NCI-H524 treated with DMSO at 0.1 percent for 48 hours (cell line): ENCODE results near the gene LYPD4.

Source experiments
- DNase-seq: peaks from one replicate; lab custom pipeline; 2025; lab: John Stamatoyannopoulos, UW

LYPD4 gene

GRCh38 chr19:41872775-41873647 is 28.5 kb upstream of the LYPD4 start:
- no peak for DNase-seq

GRCh38 chr19:41872384-41872774 is 27.9 kb upstream of the LYPD4 start:
- DNase-seq: no peak

DNA sequence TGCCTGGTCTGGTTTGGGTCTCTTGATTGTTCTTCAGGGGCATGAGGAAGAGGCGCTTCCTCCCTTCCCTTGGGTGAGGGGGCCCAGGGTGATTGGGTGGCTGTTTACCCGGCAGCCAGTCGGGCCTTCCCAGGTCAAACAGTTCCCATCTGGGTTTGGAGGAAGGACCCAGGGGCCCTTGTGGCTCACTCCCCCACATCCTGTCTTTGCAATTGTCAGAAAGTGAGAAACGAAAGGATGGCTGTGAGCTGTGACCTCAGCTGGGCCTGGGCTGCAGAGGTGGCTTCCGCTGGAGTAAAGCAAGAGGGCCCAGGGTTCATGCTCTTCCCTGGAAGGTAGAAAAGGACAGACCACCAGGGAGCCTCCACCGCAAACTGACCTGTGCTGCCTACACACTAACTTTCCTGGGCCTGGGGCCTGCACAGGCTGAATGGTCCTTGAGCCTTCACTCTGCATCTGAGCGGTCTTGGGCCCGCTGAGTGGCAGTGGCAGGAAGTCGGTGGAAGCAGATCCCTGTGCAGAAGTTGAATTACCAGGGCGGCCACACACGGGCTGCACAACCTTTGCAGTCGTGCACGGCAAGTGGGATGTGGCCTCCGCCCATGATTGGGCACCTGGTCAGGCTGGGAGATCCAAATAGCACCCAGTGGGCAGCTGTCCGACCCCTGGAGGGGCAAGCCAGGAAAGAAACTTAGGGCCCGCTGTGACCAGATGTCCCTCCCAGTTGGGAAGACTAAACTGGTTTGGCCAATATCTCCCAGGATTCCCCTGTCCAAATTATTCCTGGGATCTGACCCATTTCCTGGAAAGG is 27.3 kb upstream of the LYPD4 start:
- DNase-seq: no peak

GRCh38 chr19:41870401-41870873 is 26.0 kb upstream of the LYPD4 start:
- no peak for DNase-seq

DNA sequence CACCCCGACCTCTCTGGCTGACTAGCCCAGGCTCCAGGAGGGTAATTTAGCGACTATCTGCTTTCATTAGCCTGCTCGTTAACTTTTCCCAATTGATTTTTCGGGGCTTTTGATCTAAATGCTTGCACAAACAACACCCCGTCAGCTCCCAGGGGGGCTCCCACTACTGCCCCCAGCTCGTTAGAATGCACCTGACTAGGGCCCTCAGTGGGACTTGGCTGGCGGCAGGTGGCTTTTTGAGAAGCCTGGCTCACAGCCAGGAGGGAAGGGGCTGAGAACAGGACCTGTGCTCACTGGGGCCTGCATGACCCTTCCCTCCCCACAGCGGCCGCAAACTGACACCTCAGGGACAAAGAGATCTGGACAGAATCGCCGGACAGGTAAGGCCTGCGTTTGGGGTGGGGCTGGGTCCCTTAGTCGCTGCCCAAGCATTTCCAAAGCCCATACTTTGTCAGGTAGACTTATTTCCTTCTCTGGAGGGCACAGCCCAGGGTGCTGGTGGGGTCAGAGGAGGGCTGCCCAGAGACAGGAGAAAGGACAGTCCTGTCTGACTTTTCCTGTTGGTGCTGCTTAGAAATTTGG is 25.0 kb upstream of the LYPD4 start:
- no peak for DNase-seq

DNA sequence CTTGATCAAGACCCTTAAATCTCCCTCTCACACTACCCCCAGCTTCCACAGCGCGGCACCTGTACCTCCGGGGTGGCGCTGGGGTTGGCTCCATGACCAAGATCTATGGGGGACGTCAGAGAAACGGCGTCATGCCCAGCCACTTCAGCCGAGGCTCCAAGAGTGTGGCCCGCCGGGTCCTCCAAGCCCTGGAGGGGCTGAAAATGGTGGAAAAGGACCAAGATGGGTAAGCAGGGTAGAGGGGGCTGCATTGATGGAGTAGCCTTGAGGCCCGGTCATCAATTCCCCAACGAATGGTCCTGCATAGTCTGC is 24.5 kb upstream of the LYPD4 start:
- no peak for DNase-seq

DNA sequence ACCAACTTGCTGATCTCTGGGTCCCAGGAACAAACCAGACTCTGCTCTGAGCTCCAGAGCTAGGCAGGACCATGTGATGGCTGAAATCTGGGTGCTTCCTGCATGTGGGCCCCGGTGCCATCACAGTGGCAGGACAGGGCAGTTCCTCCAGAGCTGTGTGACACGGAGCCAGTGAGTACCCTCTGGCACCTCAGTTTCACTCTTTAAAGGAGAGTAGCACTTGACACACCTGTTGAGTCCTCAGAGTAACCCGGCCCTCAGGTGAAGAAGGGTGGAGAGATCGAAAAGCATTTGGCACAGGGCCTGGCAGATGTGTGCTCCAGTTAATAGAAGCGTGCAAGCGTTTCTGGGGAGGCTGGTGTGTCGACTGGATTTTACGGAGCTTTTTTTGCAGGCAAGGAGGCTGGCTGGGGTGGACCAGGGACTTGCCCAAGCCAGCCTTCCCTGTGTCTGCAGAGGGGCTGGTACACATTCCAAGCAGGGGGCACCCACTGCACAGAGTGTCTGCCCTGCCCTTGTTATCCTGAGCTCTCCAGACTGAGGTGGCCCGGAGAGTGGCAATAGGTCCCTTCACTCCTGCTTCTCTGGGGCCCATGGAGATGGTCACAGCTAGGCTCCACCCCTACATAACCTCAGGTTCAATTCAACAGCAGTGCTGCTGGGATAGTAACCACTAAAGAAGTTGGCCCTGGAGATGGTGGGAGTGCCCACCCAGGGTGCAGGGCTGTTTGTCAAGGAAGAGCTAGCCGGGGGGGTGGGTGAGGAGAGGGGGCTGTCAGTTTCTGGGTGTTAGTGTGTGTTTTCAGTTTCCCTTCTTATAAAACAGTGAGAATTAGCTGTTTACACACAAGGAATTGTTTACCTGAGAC is 23.9 kb upstream of the LYPD4 start:
- no peak for DNase-seq

DNA sequence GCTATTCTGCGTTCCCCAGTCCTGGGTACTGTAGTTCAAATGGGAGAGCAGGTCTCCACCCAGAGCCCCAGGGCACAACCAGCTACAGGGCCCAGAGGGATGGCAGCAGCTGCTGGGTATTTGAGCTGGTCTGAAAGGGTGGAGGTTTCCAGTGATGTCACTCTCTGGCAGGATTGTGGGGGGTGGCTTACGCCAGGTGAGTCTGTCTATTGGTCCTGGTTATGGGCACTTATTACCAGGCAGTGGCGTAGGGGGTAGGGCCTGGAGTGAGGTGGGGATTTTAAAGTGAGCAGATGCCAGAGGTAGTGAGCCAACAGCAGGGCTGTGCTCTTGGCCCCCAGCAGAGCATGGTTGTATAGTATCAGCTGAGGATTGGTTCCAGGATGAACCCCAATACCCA is 21.8 kb upstream of the LYPD4 start:
- no peak for DNase-seq

DNA sequence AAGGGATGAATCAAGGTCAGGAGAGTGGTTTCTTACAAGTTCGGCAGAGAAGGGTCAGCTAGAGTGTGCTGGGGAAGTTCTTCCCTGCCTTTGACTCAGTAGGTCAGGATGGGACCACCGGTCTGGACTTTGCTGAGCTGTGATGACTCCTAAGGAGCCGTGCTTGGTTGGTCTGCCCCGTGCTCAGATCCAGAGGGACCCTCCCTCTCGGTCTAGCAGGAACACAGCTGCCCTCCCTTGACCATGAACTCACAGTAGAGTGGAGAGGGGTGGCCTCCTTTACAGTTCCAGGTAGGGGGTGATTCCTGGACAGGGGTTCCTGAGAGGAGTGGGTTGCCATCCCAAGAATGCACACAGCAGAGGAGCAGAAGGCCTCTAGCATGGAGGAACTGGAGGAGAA is 19.9 kb upstream of the LYPD4 start:
- no peak for DNase-seq

GRCh38 chr19:41863209-41863931 is 18.9 kb upstream of the LYPD4 start:
- no peak for DNase-seq

GRCh38 chr19:41862445-41862986 is 18.0 kb upstream of the LYPD4 start:
- no peak for DNase-seq

GRCh38 chr19:41861846-41862245 is 17.4 kb upstream of the LYPD4 start:
- DNase-seq: no peak

GRCh38 chr19:41861116-41861768 is 16.8 kb upstream of the LYPD4 start:
- no peak for DNase-seq

- no peak for DNase-seq
Measured at GRCh38 chr19:41860419-41861115, 16.1 kb upstream of the LYPD4 start.

DNA sequence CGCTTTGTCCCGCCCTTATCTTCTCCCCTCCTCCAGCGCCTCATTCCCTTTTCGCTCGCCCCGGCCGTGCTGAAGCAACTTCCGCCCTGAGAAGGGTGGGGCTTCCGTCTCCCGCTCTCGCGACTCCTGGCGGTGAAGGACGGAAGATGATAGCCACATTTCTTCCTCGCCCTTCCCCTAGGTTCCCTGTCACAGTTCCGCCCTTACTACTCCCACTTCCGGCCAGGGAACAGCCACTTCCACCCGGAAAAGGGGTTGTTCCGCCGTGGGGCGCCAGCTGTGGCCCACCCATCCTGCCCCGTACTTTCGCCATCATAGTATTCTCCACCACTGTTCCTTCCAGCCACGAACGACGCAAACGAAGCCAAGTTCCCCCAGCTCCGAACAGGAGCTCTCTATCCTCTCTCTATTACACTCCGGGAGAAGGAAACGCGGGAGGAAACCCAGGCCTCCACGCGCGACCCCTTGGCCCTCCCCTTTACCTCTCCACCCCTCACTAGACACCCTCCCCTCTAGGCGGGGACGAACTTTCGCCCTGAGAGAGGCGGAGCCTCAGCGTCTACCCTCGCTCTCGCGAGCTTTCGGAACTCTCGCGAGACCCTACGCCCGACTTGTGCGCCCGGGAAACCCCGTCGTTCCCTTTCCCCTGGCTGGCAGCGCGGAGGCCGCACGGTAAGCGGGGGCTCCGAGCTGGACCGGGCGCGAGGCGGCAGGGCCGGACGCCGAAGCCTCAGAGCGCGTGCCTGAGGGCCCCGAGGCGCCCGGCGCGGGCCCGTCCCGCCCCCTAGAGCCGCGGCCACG is 15.3 kb upstream of the LYPD4 start, which contains the start of gene RPS19:
RPS19 (plus strand) TSS at position 638 of the 801 bp plus-strand sequence. CDS start 520 bp downstream, outside the sequence.
- DNase-seq: peak; percentile 92

GRCh38 chr19:41859213-41859617 is 14.7 kb upstream of the LYPD4 start:
- no peak for DNase-seq

GRCh38 chr19:41853768-41854167 is 9.3 kb upstream of the LYPD4 start:
- DNase-seq: no peak

GRCh38 chr19:41853344-41853743 is 8.9 kb upstream of the LYPD4 start:
- DNase-seq: no peak

DNA sequence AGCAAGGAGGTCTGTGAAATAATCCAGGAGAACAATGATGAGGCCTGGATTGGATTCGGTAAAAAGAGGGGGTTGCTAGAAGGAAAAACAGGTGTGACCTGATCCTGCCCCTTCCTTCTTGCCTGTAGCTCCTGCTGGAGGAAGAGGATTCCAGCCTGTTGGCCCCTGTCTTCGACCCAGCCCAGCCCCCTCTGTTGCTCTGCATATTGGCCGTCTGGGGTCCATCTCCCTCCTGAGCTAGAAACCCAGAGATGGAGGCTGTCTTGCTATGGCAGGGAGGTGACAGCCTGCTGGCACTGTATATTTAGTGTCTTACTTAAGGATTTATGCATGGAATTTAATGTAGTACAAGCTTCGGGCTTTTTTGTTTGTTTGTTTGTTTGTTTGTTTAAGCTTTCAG is 7.0 kb upstream of the LYPD4 start:
- DNase-seq: no peak
